EL (cell line): ENCODE measurements around the gene QRSL1.
"Not testable (repeated sequence)": the region's sequence is repeated elsewhere in the genome, so short reads cannot be mapped to it uniquely, and the experiment has no call there.

Experiments used
- DNase-seq: peaks from one replicate; pipeline ENCODE4 v3.0.0-alpha.2; 2016

Gene QRSL1

GRCh38 chr6:106684011-106684410 lies 54.6 kb downstream of the QRSL1 start:
- no peak for DNase-seq

- DNase-seq: peak; percentile 23
Measured at GRCh38 chr6:106685833-106686232, 56.5 kb downstream of the QRSL1 start.

GRCh38 chr6:106688177-106688951 lies 59.0 kb downstream of the QRSL1 start:
- DNase-seq: peak; percentile 12

- DNase-seq: peak; percentile 43
Measured at GRCh38 chr6:106692112-106692818, 62.9 kb downstream of the QRSL1 start.

GRCh38 chr6:106692819-106693208 lies 63.4 kb downstream of the QRSL1 start:
- no peak for DNase-seq

DNA sequence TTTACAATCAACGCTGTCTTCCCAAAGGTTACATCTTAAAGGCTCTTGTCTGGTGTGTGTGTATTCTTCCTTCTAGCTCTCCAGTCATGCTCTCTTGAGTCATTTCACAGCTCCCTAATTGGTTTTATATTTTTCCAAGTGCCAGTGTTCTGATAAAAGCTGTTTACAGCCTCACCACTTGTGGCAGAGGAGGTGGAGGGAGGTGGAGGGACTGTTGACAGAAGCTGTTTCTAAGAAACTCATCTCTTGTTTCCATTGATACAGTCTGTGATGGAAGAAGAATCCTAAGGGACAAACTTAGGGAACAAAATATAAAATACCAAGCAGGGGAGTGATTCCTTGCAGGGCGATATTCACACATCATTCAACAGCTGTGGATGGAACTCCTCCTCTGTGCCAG lies 64.0 kb downstream of the QRSL1 start:
- DNase-seq: no peak

DNA sequence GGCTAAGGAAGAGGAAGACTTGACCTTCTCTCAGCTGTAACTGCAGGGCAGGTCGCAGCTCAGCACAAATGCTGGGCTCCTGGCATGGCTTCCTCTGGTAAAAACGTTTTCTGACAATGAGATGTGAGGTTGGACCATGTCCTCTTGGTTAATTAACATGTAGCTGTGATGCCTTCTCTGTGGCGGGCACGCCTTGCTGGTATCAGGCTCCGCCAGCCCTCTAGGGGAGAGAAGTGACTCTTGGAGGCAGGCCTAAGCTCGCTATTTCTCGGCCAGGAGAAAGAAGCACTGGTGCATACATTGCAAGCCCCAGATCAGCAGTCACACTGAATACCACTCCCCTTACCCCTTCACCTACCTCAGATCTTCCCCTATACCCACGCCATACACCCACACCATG lies 65.0 kb downstream of the QRSL1 start:
- no peak for DNase-seq

DNA sequence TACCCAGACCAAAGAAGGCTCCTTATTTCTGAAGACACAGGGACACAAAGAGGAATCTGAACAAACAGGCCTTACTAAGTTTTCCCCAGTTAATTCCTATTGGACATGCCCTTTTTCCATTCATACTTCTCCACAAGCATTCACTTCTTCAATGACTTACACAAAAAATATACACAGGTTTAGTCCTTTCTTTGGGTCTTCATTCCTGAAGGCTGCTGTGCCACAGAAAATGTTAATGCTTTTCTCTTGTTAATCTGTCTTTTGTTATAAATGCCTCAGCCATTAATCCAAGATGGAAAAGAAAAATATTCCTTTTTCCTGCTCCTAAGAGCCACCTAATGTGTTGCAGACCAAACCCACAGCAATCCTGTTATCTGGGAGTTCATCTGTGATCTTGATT lies 71.2 kb downstream of the QRSL1 start:
- DNase-seq: no peak

DNA sequence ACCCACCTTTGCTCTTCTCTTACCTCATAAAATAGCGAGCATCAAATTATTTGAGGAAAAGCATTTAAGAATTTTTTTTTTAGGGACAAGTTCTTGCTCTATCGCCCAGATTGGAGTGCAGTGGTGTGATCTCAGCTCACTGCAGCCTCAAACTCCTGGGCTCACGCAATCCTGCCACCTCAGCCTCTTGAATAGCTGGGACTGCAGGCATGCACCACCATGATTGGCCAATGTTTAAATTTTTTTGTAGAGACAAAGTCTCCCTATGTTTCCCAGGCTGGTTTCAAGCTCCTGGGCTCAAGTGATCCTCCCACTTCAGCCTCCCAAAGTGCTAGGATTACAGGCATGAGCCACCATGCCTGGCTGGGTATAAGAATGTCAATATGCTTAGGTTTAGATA lies 71.8 kb downstream of the QRSL1 start:
- not testable (repeated sequence) for DNase-seq

DNA sequence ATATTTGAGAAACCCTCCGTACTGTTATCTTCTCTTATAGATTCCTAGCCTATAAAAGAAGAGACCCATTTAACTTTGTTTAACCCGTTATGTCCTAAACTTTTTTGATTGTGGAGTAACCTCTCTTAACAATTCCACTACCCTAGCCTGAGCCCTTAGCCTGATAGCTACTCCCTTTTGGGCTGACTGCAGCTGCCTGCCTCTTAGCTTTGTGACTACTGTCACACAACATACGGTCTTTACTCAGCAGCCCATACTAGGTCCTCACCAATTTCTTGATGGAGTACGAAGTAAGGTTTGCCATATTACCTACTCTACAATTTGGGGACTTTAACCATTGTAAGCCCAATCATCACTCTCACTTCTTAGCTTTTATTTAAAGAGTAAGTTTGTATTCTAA lies 72.7 kb downstream of the QRSL1 start:
- DNase-seq: no peak

DNA sequence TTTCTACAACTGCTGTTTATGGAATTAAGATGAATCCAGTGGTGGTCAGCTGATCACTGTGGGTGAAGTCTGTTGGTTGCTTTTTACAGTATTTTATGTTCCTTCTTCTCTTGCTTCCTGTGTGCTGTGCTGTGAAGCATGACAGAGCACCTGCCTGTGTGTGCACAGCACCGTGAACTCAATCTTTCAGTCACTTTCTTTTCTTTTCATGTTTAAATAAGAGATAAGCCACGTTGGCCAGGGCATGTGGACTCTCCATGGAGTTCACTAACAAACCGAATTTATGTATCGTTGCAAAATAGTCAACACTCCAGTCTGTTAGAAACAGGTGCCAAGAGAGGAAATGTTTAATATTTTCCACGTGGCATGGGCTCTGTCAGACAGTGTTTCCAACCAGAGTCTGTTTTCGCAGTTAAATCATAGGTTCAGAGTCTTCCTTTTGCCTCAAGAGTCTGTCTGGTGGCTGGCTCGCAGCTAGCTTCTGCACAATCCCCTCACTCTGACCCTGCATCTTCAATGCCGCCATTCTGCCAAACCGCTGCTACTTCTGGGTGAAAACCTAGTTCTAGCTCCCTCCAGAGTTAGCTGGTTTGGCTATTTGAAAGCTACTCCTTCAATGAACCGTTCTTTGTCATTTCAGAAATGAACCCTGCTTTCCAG lies 73.2 kb downstream of the QRSL1 start:
- no peak for DNase-seq

DNA sequence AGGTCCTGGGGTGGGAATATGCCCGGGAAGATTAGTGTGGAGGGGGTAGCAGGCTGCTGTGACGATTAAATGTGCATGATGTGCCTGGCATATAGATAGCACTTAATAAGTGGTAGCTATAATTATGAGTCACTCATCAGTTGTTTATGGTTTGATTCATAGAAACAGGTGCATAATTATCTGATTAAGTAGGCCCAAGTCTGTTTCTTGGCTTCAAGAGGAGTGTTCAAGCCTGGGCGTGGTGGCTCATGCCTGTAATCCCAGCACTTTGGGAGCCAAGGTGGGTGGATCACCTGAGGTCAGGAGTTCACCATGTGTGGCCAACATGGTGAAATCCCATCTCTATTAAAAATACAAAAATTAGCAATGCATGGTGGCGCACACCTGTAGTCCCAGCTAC lies 74.9 kb downstream of the QRSL1 start:
- DNase-seq: no peak

DNA sequence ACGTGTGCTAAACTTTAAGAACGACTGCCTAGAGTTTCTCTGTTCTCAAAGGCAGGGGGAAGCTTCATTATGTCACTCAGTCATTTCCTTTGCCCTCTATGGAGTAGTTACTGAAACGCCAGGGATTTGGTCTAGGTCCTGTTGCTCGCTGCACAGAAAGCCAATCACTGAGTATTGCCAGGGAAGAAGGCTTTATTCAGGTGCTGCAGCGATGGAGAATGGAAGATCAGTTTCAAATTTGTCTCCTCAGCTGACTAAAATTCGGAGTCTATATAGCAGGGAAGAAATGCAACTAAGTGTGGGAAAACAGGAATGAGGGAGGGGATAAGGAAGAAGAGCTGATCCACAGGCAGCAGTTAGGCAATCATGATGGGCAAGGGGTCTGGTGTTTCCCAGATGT lies 75.8 kb downstream of the QRSL1 start:
- no peak for DNase-seq

GRCh38 chr6:106710580-106710979 lies 81.2 kb downstream of the QRSL1 start:
- DNase-seq: no peak

DNA sequence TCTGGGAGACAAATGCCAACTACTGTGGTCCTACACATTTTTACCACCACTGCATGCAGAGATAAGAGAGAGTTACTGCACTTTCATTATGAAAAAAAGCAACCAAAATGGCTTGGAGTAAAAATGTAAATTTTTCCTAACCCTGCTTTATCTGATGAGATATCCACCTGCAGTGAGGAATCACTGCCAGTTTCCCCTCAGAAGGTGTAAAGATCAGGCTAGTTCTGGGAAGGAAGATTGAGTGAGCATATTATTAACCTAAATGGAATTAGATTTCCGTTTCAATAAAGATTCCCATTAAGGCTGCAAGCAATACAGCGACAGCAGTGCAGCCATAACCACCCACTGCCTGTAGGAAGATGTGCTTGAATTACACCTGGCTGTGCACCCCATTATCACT lies 84.9 kb downstream of the QRSL1 start:
- no peak for DNase-seq

- DNase-seq: no peak
Measured at GRCh38 chr6:106715922-106716321, 86.5 kb downstream of the QRSL1 start.

- no peak for DNase-seq
Measured at GRCh38 chr6:106716966-106717365, 87.6 kb downstream of the QRSL1 start.
